Adipocyte (in vitro differentiated cells): ENCODE data around the gene CTDP1.
A peak's percentile ranks its signal among the peaks of the same experiment; 100 is the strongest.

ENCODE experiments used
- DNase-seq: peaks from one replicate; pipeline ENCODE4 v3.0.0-alpha.2; 2015; ENCODE audit warnings: low read depth
- H3K27me3 ChIP-seq: replicated peaks from 2 replicates; pipeline ENCODE4 v1.7.0; 2013; ENCODE audit warnings: mild to moderate bottlenecking, low read length, moderate library complexity; ENCODE audit not compliant: control insufficient read depth, insufficient read depth
- H3K36me3 ChIP-seq: 2 replicates; pipeline ENCODE4 v1.7.0; 2013; ENCODE audit warnings: low read length, mild to moderate bottlenecking, moderate library complexity; ENCODE audit not compliant: control insufficient read depth, insufficient read depth, severe bottlenecking
- H3K4me1 ChIP-seq: 2 replicates; pipeline ENCODE4 v1.7.0; 2013; ENCODE audit warnings: mild to moderate bottlenecking, low read length, moderate library complexity; ENCODE audit not compliant: control insufficient read depth, insufficient read depth
- H3K4me3 ChIP-seq: 2 replicates; pipeline ENCODE4 v1.7.0; 2013; ENCODE audit warnings: mild to moderate bottlenecking, low read length, moderate library complexity
- H3K9ac ChIP-seq: 2 replicates; pipeline ENCODE4 v1.7.0; 2013; ENCODE audit warnings: mild to moderate bottlenecking, low read length, moderate library complexity
- H3K9me3 ChIP-seq: 2 replicates; pipeline ENCODE4 v1.7.0; 2013; ENCODE audit warnings: mild to moderate bottlenecking, low read length, moderate library complexity; ENCODE audit not compliant: control insufficient read depth

Gene CTDP1

DNA sequence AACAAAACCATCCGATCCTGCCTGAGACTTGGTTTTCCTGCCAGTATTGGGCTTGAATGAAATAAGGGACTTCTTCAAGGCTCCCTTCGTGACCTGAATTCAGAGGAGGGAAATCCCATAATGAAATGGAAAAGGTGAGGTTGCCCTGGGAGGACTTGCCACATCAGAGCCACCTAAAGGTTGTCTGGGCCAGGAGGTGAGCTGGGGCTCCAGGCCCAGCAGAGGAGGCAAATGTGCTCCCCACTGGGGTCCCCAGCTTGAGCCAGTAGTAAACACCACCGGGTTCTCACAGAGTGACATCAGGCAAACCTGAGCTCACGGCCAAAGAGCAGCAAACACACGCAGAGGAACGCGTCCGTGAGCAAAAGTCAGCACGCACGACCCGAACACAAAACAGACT is 28.6 kb upstream of the CTDP1 start:
- no peak overlapping the region for H3K9ac ChIP-seq
- H3K27me3 ChIP-seq: peaks cover 44% of the 10 kb centered on the region
- no peaks in the 10 kb centered on the region for H3K36me3 ChIP-seq
- no peak overlapping the region for H3K4me3 ChIP-seq
- DNase-seq: no peak
- no peaks in the 10 kb centered on the region for H3K4me1 ChIP-seq
- peaks cover 6% of the 10 kb centered on the region for H3K9me3 ChIP-seq

DNA sequence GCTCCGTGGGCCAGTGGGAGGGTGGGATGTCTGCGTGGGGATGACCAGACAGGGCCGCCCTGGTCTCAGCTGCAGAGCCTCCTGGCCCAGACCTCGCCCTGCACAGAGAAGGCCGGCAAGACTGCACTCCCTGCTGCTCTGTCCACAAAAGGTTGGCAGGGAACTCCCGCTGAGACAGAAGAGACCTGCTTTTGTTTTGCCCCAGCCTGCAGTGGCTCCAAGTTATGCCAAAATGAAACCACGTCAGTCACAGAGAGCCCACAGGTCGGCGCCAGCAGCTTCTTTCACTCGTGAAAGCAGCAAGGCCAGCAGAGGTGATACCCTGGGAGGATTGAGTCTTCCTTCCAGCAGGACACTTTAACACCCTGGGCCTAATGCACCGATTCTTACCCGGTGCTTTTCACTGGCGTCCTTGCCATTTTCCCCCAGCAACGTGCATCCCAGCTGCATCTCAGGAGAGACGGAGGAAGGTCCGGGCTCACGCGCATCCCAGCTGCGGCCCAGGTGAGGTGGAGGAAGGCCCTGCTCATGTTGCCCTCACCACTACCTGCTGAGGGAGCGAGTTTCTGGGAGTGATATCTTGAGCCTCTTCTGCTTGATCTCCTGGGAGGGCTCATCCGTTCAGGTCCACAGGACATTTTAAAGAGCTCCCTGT is 22.1 kb upstream of the CTDP1 start:
- H3K9me3 ChIP-seq: peaks cover 13% of the 10 kb centered on the region
- no peaks in the 10 kb centered on the region for H3K4me1 ChIP-seq
- no peak overlapping the region for H3K4me3 ChIP-seq
- no peak overlapping the region for H3K9ac ChIP-seq
- DNase-seq: no peak
- no peaks in the 10 kb centered on the region for H3K36me3 ChIP-seq
- peaks cover 45% of the 10 kb centered on the region for H3K27me3 ChIP-seq

DNA sequence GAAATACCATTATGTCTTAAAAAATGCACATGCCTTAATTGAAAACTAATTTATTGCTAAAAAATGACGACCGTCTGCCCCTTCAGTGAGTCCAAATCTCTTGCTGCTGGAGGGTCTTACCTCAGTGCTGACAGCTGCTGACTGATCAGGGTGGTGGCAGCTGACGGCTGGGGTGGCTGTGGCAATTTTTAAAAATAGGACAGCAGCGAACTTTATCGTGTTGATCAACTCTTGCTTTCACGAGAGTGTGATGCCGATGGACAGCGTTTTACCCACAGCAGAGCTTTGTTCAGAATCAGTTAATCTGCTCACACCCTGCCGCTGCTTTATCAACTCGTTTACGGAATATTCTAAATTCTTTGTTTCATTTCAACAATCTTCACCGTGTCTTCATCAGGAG is 21.2 kb upstream of the CTDP1 start:
- H3K4me3 ChIP-seq: no peak overlapping the region
- no peaks in the 10 kb centered on the region for H3K4me1 ChIP-seq
- peaks cover 13% of the 10 kb centered on the region for H3K9me3 ChIP-seq
- H3K36me3 ChIP-seq: no peaks in the 10 kb centered on the region
- no peak overlapping the region for H3K9ac ChIP-seq
- H3K27me3 ChIP-seq: peaks cover 45% of the 10 kb centered on the region
- DNase-seq: no peak

DNA sequence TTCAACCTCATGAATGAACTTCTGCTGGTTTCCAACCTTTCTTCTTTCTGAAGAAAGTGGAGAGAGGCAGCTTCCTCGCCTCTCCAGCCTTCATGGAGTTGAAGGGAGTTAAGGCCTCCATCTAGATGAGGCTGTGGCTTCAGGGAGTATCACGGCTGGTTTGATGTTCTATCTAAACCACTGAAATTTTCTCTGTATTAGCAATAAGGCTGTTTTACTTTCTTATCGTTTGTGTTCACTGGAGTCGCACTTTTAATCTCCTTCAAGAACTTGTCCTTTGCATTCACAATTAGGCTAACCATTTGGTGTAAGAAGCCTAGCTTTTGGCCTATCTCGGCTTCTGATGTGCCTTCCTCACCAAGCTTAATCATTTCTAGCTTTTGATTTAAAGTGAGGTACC is 19.9 kb upstream of the CTDP1 start:
- H3K9ac ChIP-seq: no peak overlapping the region
- peaks cover 45% of the 10 kb centered on the region for H3K27me3 ChIP-seq
- no peaks in the 10 kb centered on the region for H3K4me1 ChIP-seq
- DNase-seq: no peak
- peaks cover 13% of the 10 kb centered on the region for H3K9me3 ChIP-seq
- no peaks in the 10 kb centered on the region for H3K36me3 ChIP-seq
- H3K4me3 ChIP-seq: no peak overlapping the region

DNA sequence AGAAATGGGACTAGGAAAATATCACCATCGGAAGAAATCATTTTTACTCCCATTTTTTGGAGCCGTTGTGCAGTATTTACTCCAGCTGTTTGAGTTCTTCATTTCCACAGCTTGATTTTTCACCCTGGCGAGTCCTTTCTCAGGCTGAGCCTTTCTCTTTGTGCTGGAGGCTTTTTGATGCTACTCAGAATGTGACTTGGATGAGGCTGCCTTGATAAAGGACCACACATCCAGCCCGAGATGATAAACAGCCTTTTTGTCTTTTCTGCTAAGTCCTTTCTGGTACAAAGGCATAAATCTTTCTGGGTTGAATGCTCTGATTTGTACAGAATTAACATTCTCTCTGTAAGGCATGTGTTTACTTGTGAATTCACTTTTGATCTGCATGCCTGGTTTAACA is 17.6 kb upstream of the CTDP1 start:
- Histone ChIP-seq H3K4me1 (no peaks in the 10 kb centered on the region), H3K9ac (no peak overlapping the region), H3K27me3 (peaks cover 45% of the 10 kb centered on the region), H3K9me3 (peaks cover 2% of the 10 kb centered on the region), H3K36me3 (no peaks in the 10 kb centered on the region), H3K4me3 (no peak overlapping the region)
- no peak for DNase-seq

DNA sequence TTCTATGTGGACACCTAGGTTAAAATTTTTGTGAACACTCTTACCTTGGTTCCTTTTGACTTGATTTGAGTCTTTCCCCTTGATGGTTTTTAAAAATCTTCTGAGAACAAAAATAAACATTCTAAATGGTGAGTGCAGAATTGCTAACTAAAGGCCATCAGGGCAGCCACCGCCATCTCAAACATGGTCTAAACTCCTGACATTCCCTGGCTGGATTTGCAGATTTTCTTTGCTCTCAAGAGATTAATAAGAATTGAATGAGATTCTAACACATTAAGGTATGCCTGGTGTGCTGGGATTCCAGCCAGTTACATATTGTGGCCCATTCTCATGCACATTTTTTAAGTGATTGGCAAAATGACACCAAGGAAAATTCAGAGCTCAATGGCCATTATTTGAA is 17.2 kb upstream of the CTDP1 start:
- H3K4me3 ChIP-seq: no peak overlapping the region
- no peaks in the 10 kb centered on the region for H3K36me3 ChIP-seq
- no peak overlapping the region for H3K9ac ChIP-seq
- H3K9me3 ChIP-seq: peaks cover 2% of the 10 kb centered on the region
- DNase-seq: no peak
- no peaks in the 10 kb centered on the region for H3K4me1 ChIP-seq
- peaks cover 43% of the 10 kb centered on the region for H3K27me3 ChIP-seq

DNA sequence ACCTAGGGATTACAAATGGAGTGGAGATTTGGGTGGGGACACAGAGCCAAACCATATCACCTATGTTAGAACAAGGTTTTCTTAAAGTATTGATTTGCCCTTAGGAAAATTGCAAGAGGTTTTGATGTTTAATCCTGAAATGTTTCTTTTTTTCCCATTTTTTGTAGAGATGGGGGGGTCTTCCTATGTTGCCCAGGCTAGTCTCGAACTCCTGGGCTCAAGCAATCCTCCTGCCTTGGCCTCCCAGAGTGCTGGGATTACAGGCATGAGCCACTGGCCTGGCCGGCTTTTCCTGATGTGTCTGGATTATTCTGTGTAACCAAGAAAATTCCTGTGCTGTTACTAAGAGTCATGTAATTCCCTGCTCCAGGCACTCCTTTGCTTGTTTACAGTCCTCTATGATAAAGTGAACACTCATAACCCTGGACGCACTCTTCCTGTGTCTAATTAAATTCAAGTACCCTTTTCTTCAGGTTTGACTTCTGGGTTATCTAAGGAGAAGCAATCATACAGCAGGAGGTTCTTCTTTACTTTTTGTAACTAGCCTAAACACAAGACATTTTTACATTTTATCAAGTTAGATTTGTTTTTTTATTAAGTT is 15.0 kb upstream of the CTDP1 start:
- Histone ChIP-seq H3K27me3 (peaks cover 25% of the 10 kb centered on the region), H3K9me3 (peaks cover 4% of the 10 kb centered on the region), H3K4me1 (no peaks in the 10 kb centered on the region), H3K4me3 (no peak overlapping the region), H3K36me3 (no peaks in the 10 kb centered on the region), H3K9ac (no peak overlapping the region)
- peak; percentile 53 for DNase-seq

DNA sequence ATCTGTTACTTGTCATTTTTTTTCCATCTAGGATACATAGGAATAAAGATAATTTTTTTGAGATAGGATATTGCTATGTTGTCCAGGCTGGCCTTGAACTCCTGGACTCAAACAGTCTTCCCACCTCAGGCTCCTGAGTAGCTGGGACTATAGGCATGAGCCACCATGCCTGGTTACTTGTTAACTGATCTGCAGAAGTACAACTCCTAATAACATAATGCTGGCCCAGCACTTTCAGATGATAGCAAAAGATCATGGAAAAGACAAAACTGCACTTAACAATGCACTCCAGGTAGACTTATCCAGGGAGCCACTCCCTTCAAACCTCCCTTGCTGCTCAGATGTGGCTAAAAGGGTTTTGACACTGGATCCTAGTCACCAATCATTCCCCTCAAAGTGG is 11.4 kb upstream of the CTDP1 start:
- Histone ChIP-seq H3K9me3 (peaks cover 4% of the 10 kb centered on the region), H3K9ac (no peak overlapping the region), H3K4me3 (no peak overlapping the region), H3K27me3 (no peaks in the 10 kb centered on the region), H3K36me3 (no peaks in the 10 kb centered on the region), H3K4me1 (no peaks in the 10 kb centered on the region)
- no peak for DNase-seq

DNA sequence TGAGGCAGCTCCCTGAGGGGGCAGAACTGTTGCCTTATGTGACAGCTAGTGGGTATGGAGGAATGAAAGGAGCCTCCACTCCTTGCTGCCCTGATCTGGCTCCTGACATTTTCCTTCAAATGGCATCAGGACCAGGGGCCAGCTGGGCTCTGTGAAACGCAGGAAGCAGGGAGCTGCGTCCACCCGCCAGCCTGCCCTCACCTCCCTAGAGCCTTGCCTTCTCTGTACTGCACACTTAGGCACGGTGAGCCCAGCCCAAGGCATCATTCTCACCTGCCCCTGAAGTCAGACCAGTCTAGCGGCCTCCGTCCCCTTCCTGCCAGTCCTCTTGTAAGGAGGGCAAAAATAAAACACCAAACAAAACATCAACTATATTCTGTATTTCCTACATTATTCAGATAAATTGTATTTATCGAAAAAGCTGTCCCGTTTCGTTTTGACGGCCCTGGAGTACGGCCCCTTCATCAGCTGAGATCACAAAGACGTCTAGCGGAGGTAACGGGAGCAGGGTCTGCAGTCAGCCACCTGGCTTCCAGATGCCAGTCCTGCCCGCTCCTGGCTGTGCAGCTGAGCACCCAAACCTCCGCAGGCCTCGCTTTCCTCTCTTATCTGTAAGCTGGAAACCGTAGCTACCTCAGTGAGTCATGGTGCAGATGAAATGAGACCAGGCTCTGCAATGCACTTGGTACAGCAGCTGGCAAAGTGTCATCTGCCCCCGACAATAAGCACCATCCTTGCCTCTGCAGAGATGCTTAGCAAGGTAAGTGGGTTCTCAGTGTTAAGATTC is 6.9 kb upstream of the CTDP1 start:
- H3K9me3 ChIP-seq: peaks cover 4% of the 10 kb centered on the region
- DNase-seq: no peak
- H3K4me1 ChIP-seq: peaks cover 5% of the 10 kb centered on the region
- H3K9ac ChIP-seq: no peak overlapping the region
- H3K27me3 ChIP-seq: no peaks in the 10 kb centered on the region
- H3K36me3 ChIP-seq: no peaks in the 10 kb centered on the region
- H3K4me3 ChIP-seq: no peak overlapping the region

DNA sequence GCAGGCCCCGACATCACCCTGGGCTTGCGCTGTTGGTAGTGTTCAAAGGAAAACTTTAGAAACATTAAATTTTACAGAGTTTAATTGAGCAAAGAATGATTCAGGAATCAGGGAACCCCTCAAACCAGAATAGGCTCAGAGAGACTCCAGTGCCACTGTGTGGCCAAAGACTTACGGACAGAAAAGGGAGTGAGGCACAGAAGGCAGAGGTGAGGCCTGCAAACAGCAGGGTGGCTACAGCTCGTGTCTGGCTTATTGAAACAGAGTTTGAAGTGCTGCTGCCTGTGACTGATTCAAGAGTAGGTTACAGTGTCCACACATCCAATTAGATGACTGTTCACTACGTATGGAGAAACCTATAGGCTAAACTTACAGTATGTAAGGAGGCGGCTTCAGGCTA is 2.4 kb upstream of the CTDP1 start:
- Histone ChIP-seq H3K9ac (no peak overlapping the region), H3K27me3 (no peaks in the 10 kb centered on the region), H3K36me3 (no peaks in the 10 kb centered on the region), H3K4me1 (peaks cover 26% of the 10 kb centered on the region), H3K9me3 (no peaks in the 10 kb centered on the region), H3K4me3 (no peak overlapping the region)
- DNase-seq: no peak

DNA sequence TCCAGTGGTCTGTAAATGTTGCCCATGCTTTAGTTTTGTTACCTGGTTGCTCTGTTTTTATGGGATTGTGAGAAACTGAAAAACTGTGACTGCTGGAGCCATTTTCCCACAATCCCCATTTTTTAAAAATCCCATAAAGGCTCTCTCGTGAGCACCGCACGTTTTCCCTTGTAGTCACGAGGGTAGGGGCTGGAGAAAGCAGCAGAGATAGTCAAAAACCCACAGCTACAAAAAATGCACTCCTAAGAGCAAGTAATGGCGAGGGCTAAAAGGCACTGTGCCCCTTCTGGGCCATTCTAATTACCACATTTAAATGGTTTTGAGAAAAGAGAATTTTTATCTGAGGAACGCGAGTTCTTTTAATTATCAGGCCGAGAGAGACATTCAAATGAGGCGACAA is 1.8 kb upstream of the CTDP1 start:
- DNase-seq: no peak
- peak overlapping the region; percentile 90 for H3K4me3 ChIP-seq
- no peaks in the 10 kb centered on the region for H3K36me3 ChIP-seq
- H3K4me1 ChIP-seq: peaks cover 26% of the 10 kb centered on the region
- no peaks in the 10 kb centered on the region for H3K27me3 ChIP-seq
- H3K9me3 ChIP-seq: no peaks in the 10 kb centered on the region
- H3K9ac ChIP-seq: peak overlapping the region; percentile 95
